GM19468 (cell line): ENCODE data around the gene GPR17.

Experiments used
- ATAC-seq: cut with Tn5 transposase; IDR thresholded peaks from one replicate; pipeline ENCODE4 v1.9.1; 2021; ENCODE audit warnings: mild to moderate bottlenecking, moderate library complexity, moderate number of reproducible peaks; ENCODE audit not compliant: unreplicated experiment; ENCODE audit errors: extremely low read depth

Gene GPR17, protein sequence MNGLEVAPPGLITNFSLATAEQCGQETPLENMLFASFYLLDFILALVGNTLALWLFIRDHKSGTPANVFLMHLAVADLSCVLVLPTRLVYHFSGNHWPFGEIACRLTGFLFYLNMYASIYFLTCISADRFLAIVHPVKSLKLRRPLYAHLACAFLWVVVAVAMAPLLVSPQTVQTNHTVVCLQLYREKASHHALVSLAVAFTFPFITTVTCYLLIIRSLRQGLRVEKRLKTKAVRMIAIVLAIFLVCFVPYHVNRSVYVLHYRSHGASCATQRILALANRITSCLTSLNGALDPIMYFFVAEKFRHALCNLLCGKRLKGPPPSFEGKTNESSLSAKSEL

DNA sequence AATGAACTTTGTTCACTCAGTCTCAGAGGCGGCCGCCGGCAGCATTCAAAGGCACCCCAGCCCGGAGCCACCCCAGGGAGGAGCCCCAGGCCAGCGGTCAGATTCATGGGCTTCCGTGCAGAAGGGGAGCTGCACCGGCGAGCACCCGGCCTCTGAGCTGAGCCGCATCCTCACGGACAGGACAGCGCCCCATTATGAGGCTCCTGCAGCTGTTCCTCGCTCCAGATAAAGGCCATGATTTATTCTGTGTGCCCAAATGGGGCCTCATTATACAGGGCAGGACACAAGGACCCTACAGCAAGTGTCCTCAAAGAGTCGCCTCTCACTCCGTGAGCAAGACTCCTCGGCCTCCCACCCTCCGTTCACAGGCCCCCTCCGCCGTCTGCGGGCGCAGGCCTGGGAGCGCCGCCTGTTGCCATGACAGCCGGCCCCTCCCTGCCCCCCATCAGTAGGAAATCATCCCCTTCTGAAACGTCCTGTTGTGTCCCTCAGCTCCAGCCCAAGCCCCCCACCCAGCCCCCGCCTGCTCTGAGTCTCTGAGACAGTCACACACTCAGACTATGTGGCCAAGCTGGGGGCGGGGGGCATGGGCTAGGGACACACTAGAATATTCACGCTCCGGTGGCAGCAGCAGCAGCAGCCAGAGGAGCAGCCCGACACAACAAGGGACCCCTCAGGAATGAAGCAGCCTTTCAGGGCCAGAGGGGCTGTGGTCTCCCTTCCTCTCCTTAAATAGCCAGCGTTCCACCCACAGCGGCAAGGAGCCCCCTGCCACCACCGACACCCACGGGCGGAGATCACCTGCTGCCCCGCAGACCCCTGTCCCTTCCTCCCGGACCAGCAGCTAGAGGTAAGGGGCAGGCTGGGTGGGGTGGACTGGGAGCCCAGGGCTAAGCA lies at the start of gene GPR17:
Gene GPR17, plus strand, starts transcription at position 759 of the 897 bp plus-strand sequence. CDS start 4,583 bp downstream, outside the sequence.
- no peak for ATAC-seq

DNA sequence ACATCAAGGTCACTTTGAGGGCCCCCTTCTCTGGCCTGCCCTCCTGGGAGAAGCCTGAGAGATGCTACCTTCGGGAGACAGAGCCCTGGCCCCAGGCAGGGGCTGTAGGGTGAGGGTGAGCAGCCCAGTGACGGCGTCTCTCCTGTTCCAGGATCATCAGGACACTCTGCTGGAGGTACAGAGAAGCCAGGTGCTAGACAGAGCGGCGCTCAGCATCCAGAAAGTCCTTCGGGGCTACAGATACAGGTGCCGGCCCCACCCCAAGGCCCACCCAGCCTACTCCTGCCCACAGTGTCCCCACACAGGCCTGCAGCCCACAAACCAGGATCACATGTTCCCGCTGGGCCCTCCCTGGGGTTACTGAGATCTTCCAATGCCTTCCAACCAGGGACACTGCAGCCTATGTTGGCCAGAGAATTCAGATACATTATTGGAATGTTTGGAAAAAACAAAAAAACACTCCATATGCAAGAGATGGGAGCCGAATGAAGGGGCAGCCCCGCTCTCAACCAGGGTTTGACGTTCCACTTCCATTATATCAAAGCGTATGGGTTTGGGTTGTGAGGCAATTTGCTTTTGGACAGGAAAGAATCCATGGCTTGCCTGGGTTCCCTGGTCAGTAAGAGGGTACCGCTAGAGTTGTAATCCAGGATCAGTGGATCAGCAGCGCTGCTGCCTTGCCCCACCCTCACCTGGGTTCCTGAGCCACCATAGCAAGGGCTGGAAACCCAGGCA lies 49.5 kb upstream of the GPR17 start:
- no peak for ATAC-seq

DNA sequence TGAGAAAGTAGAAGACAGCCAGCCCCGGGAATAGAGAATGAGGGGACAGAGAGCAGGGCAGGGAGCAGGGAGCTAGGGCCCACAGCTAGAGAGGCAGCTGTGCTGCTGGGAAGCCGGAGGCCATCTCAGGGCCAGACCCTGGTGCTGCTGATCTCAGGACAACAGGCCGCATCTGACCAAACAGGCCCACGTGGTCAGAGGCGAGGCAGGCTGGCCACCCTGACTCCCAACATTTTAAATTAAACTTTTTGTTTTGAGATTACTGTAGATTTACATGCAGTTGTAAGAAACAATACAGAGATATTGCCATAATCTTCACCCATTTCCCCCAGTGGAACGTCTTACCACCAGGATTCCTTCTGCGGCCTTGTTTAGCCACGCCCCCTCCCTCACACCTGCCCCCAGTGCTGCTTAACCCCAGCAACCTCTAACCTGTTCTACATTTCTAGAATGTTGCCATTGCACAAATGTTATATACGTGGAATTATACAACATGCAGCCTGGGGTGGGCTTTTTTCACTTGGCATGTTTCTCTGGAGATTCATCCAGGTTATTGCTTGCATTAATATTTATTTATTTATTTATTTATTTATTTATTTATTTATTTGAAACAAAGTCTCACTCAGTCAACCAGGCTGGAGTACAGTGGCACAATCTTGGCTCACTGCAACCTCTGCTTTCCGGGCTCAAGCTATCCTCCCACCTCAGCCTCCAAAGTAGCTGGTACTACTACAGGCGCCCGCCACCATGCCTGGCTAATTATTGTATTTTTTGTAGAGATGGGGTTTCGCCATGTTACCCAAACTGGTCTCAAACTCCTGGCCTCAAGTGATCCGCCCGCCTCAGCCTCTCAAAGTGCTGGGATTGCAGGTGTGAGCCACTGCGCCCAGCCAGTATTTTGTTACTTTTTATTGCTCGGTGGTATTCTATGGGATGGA lies 48.6 kb upstream of the GPR17 start:
- no peak for ATAC-seq

- no peak for ATAC-seq
Observed at GRCh38 chr2:127597984-127598380, 48.0 kb upstream of the GPR17 start.

DNA sequence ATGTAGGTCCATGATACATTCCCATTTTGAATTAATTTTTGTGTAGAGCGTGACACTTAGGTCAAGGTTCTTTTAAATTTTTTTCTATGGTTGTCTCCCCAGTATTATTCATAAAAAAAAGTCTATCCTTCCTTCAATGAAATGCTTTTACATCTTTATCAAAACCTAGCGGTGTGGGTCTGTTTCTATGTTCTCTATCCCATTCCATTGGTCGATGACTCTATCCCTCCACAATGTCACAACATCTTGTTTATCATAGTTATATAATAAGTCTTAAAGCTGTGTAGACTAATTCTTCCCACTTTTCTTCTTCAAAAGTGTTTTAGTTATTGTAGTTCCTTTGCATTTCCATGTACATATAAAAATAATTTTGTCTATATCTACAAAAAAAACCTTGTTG lies 47.2 kb upstream of the GPR17 start:
- no peak for ATAC-seq

DNA sequence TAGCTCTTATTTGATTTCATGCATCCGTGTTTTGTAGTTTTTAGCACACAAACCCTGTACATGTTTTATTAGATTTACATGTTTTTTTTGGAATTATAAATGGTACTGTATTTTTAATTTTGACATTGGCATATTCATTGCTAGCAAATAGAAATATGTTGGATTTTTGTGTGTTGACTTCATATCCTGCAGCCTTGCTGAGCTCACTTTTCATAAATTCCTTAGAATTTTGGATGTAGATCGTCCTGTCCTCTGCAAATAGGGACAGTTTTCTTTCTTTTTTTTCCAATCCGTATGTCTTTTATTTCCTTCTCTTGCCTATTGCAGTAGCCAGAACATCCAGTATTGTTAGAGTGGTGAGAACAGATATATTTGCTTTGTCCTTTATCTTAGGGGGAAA lies 46.7 kb upstream of the GPR17 start:
- no peak for ATAC-seq

DNA sequence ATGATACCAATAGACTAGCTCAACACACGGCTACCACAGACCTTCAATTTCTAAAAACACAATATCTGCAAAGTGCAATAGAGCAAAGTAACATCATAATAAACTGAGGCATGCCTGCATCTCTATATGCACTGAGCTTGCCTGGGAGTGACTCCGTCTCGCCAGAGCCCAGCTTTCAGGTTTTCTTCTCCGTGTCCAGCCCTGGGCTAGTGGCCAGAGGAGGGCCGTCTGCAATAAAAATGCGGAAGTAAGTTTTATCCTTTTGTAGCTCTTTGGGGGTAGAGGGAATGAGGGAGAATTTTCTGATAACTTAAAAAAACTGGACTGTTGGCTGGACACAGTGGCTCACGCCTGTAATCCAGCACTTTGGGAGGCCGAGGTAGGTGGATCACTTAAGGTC lies 41.0 kb upstream of the GPR17 start:
- ATAC-seq: no peak

GRCh38 chr2:127605691-127606263 lies 40.2 kb upstream of the GPR17 start:
- ATAC-seq: no peak

DNA sequence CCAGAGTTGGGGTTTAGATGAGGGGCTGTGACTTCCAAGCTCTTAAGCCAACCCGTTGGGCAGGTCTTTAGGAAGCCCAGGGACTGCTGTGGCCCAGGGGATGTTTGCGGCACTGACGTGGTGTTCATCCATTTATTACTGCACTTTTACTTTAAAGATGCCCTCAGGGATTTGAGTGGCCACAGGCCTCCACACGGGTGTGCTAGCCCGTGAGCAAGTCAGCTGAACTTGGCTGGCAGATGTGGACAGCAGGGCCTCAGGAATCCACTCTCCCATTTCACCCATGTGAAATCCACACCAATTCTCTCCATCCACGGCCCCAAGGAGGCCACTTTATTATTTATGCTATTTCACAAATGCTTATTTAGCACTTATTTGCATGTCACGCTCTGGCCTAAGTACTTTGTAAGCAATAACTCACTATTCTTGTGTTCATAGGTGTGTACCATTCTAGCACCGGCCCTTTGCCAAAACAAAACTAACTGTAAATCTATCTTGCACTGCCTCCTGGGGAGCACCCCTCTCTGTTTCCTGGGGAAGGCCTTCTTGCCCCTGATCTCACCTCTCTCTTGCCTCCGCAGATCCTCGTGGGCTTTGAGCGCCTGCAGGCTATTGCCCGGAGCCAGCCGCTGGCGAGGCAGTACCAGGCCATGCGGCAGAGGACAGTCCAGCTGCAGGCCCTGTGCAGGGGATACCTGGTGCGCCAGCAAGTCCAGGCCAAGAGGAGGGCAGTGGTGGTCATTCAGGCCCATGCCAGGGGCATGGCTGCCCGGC lies 39.1 kb upstream of the GPR17 start:
- ATAC-seq: no peak

- no peak for ATAC-seq
Observed at GRCh38 chr2:127607399-127607908, 38.5 kb upstream of the GPR17 start.

DNA sequence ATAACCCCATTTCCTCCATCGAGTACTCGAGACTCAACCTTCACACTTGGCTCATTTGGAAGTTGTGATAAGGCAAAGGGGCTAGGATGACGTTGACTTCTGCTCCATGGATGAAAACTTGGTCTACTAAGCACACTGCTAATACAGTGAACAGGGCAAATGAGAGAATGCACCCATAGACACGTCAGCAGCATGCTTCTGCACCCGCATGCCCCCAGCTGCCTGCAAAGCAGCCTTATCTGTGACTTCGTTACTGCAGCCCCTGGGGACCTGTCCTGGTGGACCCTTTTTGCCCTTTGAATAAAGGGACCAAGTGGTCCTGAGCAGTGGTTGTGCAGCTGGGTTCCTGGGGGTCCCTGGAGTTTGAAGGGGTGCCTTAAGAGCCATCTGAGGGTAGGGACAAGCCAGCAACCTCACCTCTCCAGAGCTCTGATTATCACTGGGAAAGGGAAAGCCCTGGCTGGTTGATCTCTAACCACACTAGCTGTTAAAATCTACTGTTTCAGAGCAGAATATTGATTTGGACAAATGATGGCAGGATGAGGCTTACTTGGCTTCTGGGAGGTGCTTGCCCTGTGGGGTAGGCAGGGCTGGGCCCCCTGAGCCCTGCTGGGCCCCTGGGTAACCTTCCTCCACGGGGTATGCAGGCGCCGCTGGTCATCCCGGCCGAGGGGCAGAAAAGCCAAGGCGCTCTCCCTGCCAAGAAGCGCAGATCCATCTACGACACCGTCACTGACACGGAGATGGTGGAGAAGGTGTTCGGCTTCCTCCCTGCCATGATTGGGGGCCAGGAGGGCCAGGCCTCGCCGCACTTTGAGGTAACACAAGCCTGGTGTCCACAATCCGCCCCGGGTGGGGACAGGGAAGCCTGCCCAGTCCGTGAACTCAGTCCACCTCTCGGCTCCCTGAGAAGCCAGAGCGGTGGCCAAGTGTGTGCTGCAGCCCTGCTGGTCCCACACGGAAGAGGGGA lies 37.6 kb upstream of the GPR17 start:
- ATAC-seq: no peak

GRCh38 chr2:127609031-127609751 lies 36.8 kb upstream of the GPR17 start:
- no peak for ATAC-seq

DNA sequence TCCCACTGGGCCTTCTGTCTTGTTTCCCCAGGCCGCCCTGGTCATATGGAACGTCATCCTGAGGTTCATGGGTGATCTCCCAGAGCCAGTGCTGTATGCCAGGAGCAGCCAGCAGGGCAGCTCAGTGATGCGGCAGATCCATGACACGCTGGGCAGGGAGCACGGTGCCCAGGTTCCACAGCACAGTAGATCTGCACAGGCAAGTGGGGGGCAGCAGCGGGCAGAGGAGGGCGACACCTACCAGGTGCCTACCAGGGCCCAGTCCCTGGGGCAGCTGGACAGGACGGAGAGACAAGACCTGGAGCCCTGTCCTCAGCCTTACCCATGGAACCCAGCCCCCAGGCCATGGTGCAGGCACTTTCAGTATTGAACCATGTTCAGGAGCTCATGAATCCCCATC lies 36.1 kb upstream of the GPR17 start:
- no peak for ATAC-seq

- no peak for ATAC-seq
Observed at GRCh38 chr2:127610561-127610960, 35.4 kb upstream of the GPR17 start.

DNA sequence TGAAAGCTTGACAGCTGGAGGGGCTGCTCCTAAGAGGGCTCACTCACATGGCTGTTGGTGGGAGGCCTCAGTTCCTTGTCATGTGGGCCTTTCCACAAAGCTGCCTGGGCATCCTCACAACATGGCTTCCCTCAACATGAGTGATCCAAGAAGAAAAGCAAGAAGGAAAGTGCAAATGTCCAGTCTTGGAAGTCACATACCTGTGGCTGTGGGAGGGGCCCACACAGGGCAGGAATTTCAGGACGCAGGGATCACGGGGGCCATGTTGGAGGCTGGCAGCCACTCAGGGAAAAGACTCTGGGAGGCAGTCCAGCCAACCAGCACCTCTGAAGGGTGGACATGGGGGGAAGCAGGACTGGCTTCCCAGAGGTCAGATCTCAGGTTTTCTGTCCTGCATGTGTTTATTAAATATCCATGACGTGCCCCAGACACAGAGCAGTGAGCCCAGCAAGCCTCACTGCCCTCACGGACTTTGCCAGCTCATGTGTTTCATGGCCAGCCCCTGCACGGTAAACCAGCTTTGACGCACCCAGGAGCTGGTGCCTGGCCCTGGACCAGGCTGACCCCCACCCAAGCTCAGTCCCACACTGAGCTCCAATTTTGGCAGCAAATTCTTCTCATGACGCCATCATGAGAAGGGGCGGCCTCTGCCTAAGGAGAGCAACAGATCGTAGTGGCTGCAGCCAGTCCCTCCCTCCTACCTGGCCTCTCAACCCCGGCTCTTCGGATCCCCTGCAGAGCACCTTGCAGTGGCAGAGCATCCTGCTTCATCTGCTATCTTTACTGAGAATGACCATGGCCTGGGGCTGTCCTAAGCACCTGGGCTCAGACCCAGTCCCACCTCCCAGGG lies 34.7 kb upstream of the GPR17 start:
- ATAC-seq: no peak
